ENCODE data around the gene ARMC6. TPM values are rescaled to one million over a fixed set of nuclear protein-coding genes. Genes with fewer than 3 reads are reported as not detected.

Gene ARMC6
- total RNA-seq, 4 donors from 2014 or later = 16.2 to 25.8 (median 20.4) TPM

DNA sequence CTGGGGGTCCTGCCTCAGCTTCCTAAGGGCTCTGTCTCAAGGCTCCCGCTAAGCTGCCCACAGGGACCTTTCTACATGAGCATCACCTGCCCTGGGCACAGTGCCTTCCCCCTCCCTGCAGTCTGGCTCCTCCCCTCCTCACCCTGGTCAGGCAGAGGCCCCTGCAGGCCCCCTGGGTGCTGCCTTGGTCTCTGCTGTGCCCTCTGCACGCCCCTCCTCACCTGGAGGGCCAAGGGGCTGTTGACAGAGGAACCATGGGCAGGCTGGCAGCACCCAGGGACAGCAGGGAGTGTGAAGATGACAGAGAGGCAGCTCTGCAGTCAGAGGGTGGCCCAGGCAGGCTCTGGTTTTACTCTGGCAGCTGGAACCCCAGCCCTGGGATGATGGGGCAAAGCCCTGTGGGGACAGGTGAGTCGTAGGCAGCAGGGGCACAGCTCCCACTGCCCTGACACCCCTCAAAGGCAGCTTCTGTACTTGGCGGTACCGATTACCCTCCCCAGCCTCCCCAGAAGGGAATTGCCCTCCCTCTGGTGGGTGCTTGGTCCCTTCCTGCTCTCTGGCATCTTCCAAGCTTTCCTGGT is 43.2 kb upstream of the ARMC6 start:
- 100% methylated on average over 1 of the region's 5 CpGs for WGBS
- no peaks in the 10 kb centered on the region for H3K9me3 ChIP-seq
- peaks cover 1 to 15% (median 10%) of the 10 kb centered on the region in 4 donors for H3K4me1 ChIP-seq
- intact Hi-C loops (cut with DNase I) = no loop called here
- no peak for DNase-seq (ENCODE audit: extremely low spot score)
- peaks cover 0 to 21% (median 0%) of the 10 kb centered on the region in 4 donors for H3K27me3 ChIP-seq
- TF ChIP-seq POLR2A (IDR thresholded peaks at IDR 0.05; ENCODE audit: low read depth) (no peak), POLR2AphosphoS5 (IDR thresholded peaks at IDR 0.05) (no peak), EP300 (IDR thresholded peaks at IDR 0.05) (no peak), CTCF (IDR thresholded peaks at IDR 0.05) (no peak)
- peaks cover 23 to 50% (median 49%) of the 10 kb centered on the region in 4 donors for H3K36me3 ChIP-seq
- H3K27ac ChIP-seq (replicated peaks in 1 of 4) = no peak overlapping the region
- no peak overlapping the region for H3K4me3 ChIP-seq

DNA sequence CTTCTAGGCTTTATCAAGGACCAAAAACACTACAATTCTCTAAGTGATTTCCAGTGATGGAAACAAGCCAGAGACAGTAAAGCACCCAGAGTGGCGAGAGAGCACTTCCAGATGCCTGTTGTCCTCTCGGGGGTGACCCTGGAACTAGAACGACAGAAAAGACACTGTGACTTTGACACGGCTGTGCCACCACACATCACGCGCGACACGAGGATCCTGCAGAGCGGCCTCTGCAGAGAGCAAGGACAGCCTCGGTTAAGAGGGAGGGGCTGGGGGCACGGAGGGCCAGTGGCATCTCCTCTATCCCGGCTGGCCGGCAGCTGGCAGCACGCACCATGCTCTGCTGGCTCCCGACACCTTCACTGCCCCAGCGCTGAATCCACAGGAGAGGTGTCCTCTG is 42.4 kb upstream of the ARMC6 start:
- no peaks in the 10 kb centered on the region for H3K9me3 ChIP-seq
- intact Hi-C loops (cut with DNase I) = no loop called here
- WGBS = 83% methylated on average over 11 of the region's 16 CpGs
- no peak overlapping the region for H3K4me3 ChIP-seq
- TF ChIP-seq POLR2A (IDR thresholded peaks at IDR 0.05; ENCODE audit: low read depth) = no peak
- TF ChIP-seq EP300 (IDR thresholded peaks at IDR 0.05) = no peak
- TF ChIP-seq POLR2AphosphoS5 (IDR thresholded peaks at IDR 0.05) = no peak
- TF ChIP-seq CTCF (IDR thresholded peaks at IDR 0.05) = no peak
- peaks cover 0 to 15% (median 6%) of the 10 kb centered on the region in 4 donors for H3K4me1 ChIP-seq
- peaks cover 0 to 15% (median 0%) of the 10 kb centered on the region in 4 donors for H3K27me3 ChIP-seq
- DNase-seq (ENCODE audit: extremely low spot score) = no peak
- H3K36me3 ChIP-seq = peaks cover 23 to 58% (median 57%) of the 10 kb centered on the region in 4 donors
- no peak overlapping the region for H3K27ac ChIP-seq (replicated peaks in 1 of 4)

DNA sequence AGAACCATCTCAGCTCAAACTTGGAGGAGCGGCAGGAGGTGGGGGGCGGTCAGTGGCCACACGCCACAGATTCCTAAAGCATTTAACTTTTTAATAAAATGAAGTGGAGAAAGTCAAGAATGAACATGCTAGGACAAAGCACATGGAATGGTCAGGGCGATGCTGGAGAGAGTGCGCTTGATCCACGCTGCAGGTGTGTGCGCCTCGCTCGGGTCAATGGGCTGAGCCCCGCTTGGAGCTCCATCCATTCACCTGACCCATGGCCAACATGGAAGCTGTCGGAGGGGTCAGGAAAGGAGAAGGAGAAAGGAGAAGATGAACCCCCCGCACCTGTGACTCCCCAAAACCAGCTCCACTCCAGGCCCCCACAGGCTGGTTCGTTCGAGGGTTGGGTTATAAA is 41.9 kb upstream of the ARMC6 start:
- DNase-seq (ENCODE audit: extremely low spot score) = no peak
- intact Hi-C loops (cut with DNase I) = no loop called here
- peaks cover 0 to 18% (median 4%) of the 10 kb centered on the region in 4 donors for H3K4me1 ChIP-seq
- peaks cover 23 to 63% (median 61%) of the 10 kb centered on the region in 4 donors for H3K36me3 ChIP-seq
- peaks cover 0 to 10% (median 0%) of the 10 kb centered on the region in 4 donors for H3K27me3 ChIP-seq
- H3K9me3 ChIP-seq = no peaks in the 10 kb centered on the region
- 88% methylated on average over 14 of the region's 14 CpGs for WGBS
- H3K27ac ChIP-seq (replicated peaks in 1 of 4) = no peak overlapping the region
- no peak for TF ChIP-seq POLR2A (IDR thresholded peaks at IDR 0.05; ENCODE audit: low read depth)
- no peak overlapping the region for H3K4me3 ChIP-seq

DNA sequence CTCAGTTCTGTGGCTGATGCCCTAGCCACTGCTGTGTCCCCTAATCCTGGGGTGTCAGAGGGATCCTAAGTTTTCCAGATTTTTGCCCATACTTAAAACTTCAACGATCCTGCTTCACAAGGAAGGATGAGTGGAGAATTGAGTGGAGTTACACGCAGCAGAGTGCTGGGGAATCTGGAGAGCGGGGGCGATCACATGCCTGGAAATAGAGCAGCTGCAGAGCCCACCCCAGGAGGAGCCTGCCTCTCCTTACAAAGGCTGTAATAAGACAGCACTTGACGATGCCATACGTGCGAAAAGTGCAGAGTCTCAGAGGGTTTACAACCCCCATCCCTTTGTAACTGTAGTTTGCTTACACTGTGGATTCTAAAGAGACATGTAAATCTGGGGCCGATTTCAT is 40.7 kb upstream of the ARMC6 start:
- H3K4me3 ChIP-seq = no peak overlapping the region
- no peak for TF ChIP-seq POLR2A (IDR thresholded peaks at IDR 0.05; ENCODE audit: low read depth)
- TF ChIP-seq EP300 (IDR thresholded peaks at IDR 0.05) = no peak
- no peak for TF ChIP-seq CTCF (IDR thresholded peaks at IDR 0.05)
- no peak for TF ChIP-seq POLR2AphosphoS5 (IDR thresholded peaks at IDR 0.05)
- H3K36me3 ChIP-seq = peaks cover 23 to 73% (median 72%) of the 10 kb centered on the region in 4 donors
- no peaks in the 10 kb centered on the region for H3K9me3 ChIP-seq
- H3K27ac ChIP-seq (replicated peaks in 1 of 4) = no peak overlapping the region
- peaks cover 0 to 12% (median 2%) of the 10 kb centered on the region in 4 donors for H3K4me1 ChIP-seq
- WGBS = 93% methylated on average over 8 of the region's 8 CpGs
- no peak for DNase-seq (ENCODE audit: extremely low spot score)
- intact Hi-C loops (cut with DNase I) = no loop called here
- peaks cover 0 to 2% (median 0%) of the 10 kb centered on the region in 4 donors for H3K27me3 ChIP-seq

- peaks cover 23 to 77% (median 73%) of the 10 kb centered on the region in 4 donors for H3K36me3 ChIP-seq
- H3K27me3 ChIP-seq = no peaks in the 10 kb centered on the region
- H3K4me3 ChIP-seq = no peak overlapping the region
- H3K4me1 ChIP-seq = peaks cover 0 to 12% (median 2%) of the 10 kb centered on the region in 4 donors
- no peaks in the 10 kb centered on the region for H3K9me3 ChIP-seq
- no peak for DNase-seq (ENCODE audit: extremely low spot score)
- TF ChIP-seq CTCF (IDR thresholded peaks at IDR 0.05) (no peak), POLR2AphosphoS5 (IDR thresholded peaks at IDR 0.05) (no peak), EP300 (IDR thresholded peaks at IDR 0.05) (no peak), POLR2A (IDR thresholded peaks at IDR 0.05; ENCODE audit: low read depth) (no peak)
- 89% methylated on average over 10 of the region's 10 CpGs for WGBS
- no peak overlapping the region for H3K27ac ChIP-seq (replicated peaks in 1 of 4)
- intact Hi-C loops (cut with DNase I) = no loop called here
Observed at GRCh38 chr19:18993115-18993514, 40.3 kb upstream of the ARMC6 start.
